GM18868 (cell line): ENCODE data around the gene SWT1.
"Not testable (repeated sequence)": the region's sequence is repeated elsewhere in the genome, so short reads cannot be mapped to it uniquely, and the experiment has no call there.

Experiments
- ATAC-seq: cut with Tn5 transposase; IDR thresholded peaks from one replicate; pipeline ENCODE4 v1.9.1; 2021; ENCODE audit warnings: mild to moderate bottlenecking, moderate library complexity; ENCODE audit not compliant: unreplicated experiment

Gene SWT1

GRCh38 chr1:185245466-185245865 is 88.5 kb downstream of the SWT1 start:
- no peak for ATAC-seq

- ATAC-seq = no peak
Observed at GRCh38 chr1:185249563-185249962, 92.6 kb downstream of the SWT1 start.

GRCh38 chr1:185250063-185250462 is 93.1 kb downstream of the SWT1 start:
- ATAC-seq = no peak

GRCh38 chr1:185251928-185252327 is 95.0 kb downstream of the SWT1 start:
- ATAC-seq = not testable (repeated sequence)

GRCh38 chr1:185252404-185252803 is 95.4 kb downstream of the SWT1 start:
- not testable (repeated sequence) for ATAC-seq

- ATAC-seq = not testable (repeated sequence)
Observed at GRCh38 chr1:185255595-185255994, 98.6 kb downstream of the SWT1 start.

- ATAC-seq = not testable (repeated sequence)
Observed at GRCh38 chr1:185257116-185257949, 100.4 kb downstream of the SWT1 start.

GRCh38 chr1:185257950-185258208 is 100.9 kb downstream of the SWT1 start:
- no peak for ATAC-seq

- no peak for ATAC-seq
Observed at GRCh38 chr1:185258676-185259075, 101.7 kb downstream of the SWT1 start.

- no peak for ATAC-seq
Observed at GRCh38 chr1:185260611-185261010, 103.6 kb downstream of the SWT1 start.

- ATAC-seq = no peak
Observed at GRCh38 chr1:185262151-185262550, 105.2 kb downstream of the SWT1 start.

- ATAC-seq = no peak
Observed at GRCh38 chr1:185263292-185263691, 106.3 kb downstream of the SWT1 start.

GRCh38 chr1:185263780-185264179 is 106.8 kb downstream of the SWT1 start:
- ATAC-seq = no peak

- ATAC-seq = no peak
Observed at GRCh38 chr1:185265314-185265713, 108.3 kb downstream of the SWT1 start.

- ATAC-seq = no peak
Observed at GRCh38 chr1:185267301-185267700, 110.3 kb downstream of the SWT1 start.

- ATAC-seq = no peak
Observed at GRCh38 chr1:185267701-185268100, 110.7 kb downstream of the SWT1 start.

GRCh38 chr1:185268352-185268751 is 111.4 kb downstream of the SWT1 start:
- no peak for ATAC-seq

- ATAC-seq = no peak
Observed at GRCh38 chr1:185271921-185272320, 115.0 kb downstream of the SWT1 start.

GRCh38 chr1:185279571-185279970 is 122.6 kb downstream of the SWT1 start:
- ATAC-seq = no peak

- no peak for ATAC-seq
Observed at GRCh38 chr1:185280589-185280988, 123.6 kb downstream of the SWT1 start.

- no peak for ATAC-seq
Observed at GRCh38 chr1:185281245-185281644, 124.3 kb downstream of the SWT1 start.

GRCh38 chr1:185284116-185284515 is 127.1 kb downstream of the SWT1 start:
- ATAC-seq = no peak
